AG04449 (cell line): ENCODE results near the gene EVX1.

Source experiments
- CTCF ChIA-PET: fragments of 350-600 bp; formaldehyde crosslinking; extraction: SDS; loops from one replicate; lab custom pipeline; 2021; ENCODE audit warnings: antibody characterized with exemption; lab: Yijun Ruan, JAX
- POLR2A ChIA-PET: fragments of 400-600, 350-600 bp; formaldehyde crosslinking; extraction: SDS; loops from one replicate; lab custom pipeline; 2020; ENCODE audit warnings: antibody characterized with exemption, inconsistent platforms; lab: Yijun Ruan, JAX
- DNase-seq: peaks from one replicate; pipeline ENCODE4 v3.0.0-alpha.2; 2010; ENCODE audit warnings: low read depth, low spot score
- H3K4me3 ChIP-seq: 2 replicates; pipeline ENCODE4 v1.5.1; 2011; ENCODE audit warnings: low read depth, mild to moderate bottlenecking, control low read depth, low read length
- TF ChIP-seq, protein P1 (sequence below): IDR thresholded peaks from one replicate; pipeline ENCODE4 v1.5.1; 2011; ENCODE audit warnings: mild to moderate bottlenecking, moderate library complexity, low read length, control low read depth, inconsistent platforms; ENCODE audit not compliant: insufficient read depth; ENCODE audit errors: missing control alignments

The EVX1 gene

DNA sequence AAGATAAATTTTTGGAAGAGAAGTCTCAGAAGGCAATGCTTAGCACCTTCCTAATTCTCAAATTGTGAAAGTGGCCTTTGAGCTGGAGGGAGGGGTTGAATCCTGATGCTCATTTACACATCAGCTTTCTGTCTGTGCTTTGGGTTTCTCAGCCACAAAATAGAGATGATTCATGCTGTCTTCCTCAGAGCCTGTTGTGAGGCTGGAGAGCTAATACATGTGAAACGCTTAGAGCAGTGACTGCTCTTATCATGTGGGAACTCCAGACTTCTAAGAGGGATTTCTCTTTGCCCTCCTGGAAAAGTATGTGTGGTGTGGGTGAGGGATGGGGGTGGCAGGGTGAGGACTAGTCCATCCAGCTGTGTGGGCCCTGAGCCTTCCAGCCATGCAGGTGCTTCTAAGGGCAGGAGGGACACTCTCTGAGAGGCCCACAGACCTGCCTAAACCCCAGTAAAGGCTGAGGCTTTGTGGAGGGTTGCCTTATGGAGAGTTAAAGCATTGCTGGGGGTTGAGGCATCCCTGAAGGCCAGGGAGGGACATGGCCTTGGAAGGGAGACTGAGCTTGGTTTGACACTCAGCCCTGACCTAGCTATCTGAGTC is 4.8 kb upstream of the EVX1 start:
- POLR2A ChIA-PET, result no interaction called here

DNA sequence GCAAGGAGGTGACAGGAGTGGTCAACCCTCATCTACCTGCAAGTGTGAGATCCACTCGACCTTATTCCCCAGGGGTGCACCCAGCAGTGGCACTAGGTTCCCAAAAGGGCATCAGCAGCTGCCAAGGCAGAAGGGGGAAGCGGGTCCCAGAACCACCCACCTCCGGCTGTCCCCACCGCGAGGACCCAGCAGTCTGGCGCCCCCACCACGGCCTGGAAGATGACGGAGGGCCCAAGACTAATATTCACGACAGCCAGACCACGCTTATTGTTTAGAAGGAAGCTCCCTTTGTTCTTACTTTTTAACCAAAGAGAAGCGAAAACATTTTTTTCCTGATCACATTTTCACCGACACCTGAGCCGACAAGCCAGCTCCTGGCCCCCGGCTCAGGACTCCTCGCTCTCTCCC is 3.6 kb upstream of the EVX1 start:
- CTCF ChIA-PET, result interaction anchor here (1.2 to 1.3 kb wide), 2 partner anchors 9 to 28 kb away, joined by 5 read pairs; no protein-coding TSS in a partner anchor
- H3K4me3 ChIP-seq, result no peak overlapping the region
- POLR2A ChIA-PET, result interaction anchor here (0.5 kb wide), 1 partner anchor 415 kb away, joined by 4 read pairs; no protein-coding TSS in a partner anchor
- TF ChIP-seq, protein P1, sequence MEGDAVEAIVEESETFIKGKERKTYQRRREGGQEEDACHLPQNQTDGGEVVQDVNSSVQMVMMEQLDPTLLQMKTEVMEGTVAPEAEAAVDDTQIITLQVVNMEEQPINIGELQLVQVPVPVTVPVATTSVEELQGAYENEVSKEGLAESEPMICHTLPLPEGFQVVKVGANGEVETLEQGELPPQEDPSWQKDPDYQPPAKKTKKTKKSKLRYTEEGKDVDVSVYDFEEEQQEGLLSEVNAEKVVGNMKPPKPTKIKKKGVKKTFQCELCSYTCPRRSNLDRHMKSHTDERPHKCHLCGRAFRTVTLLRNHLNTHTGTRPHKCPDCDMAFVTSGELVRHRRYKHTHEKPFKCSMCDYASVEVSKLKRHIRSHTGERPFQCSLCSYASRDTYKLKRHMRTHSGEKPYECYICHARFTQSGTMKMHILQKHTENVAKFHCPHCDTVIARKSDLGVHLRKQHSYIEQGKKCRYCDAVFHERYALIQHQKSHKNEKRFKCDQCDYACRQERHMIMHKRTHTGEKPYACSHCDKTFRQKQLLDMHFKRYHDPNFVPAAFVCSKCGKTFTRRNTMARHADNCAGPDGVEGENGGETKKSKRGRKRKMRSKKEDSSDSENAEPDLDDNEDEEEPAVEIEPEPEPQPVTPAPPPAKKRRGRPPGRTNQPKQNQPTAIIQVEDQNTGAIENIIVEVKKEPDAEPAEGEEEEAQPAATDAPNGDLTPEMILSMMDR, result no peak
- DNase-seq, result no peak

More for the DNA sequence above, 4.8 kb upstream of the EVX1 start:
- CTCF ChIA-PET, result interaction anchor here (1.0 to 1.3 kb wide), 2 partner anchors 27 to 28 kb away, joined by 4 to 5 read pairs; no protein-coding TSS in a partner anchor
- TF ChIP-seq, protein P1, result no peak
- peak; percentile 16 for DNase-seq
- no peak overlapping the region for H3K4me3 ChIP-seq

DNA sequence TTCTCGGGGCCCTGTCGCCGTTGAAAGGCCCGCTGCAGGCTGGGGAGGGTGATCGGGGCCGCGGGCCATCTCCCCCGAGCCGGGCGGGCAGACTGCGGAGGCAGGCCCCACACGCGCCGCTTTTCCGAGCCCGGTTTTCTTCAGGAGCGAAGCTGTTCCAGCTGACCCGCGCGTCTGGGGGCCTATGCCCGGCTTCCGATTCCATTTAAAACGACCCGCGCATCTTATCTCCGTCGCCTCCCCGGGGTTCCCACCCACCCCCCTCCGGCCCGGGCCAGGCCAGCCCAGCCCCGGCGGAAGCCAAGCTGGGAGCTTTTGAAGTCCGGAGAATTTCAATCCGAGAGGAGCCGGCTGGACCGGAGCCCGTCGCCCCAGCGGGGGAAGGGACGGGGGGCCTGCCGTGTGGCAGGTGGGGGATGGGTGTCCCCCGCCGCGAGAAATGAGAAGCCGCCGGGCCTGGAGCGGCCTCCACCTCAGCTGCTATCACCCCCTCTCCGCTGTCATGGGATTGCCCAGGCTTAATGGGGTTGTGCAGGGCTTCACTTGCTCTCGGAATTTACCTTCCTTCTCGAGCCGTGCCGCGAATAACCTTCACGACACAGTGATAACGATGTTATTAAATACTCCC is 3.1 kb upstream of the EVX1 start:
- H3K4me3 ChIP-seq, result no peak overlapping the region
- no peak for DNase-seq
- ChIA-PET CTCF (interaction anchor here (1.2 to 1.3 kb wide), 2 partner anchors 10 to 29 kb away, joined by 5 read pairs; no protein-coding TSS in a partner anchor), POLR2A (no interaction called here)
- TF ChIP-seq, protein P1, result no peak

DNA sequence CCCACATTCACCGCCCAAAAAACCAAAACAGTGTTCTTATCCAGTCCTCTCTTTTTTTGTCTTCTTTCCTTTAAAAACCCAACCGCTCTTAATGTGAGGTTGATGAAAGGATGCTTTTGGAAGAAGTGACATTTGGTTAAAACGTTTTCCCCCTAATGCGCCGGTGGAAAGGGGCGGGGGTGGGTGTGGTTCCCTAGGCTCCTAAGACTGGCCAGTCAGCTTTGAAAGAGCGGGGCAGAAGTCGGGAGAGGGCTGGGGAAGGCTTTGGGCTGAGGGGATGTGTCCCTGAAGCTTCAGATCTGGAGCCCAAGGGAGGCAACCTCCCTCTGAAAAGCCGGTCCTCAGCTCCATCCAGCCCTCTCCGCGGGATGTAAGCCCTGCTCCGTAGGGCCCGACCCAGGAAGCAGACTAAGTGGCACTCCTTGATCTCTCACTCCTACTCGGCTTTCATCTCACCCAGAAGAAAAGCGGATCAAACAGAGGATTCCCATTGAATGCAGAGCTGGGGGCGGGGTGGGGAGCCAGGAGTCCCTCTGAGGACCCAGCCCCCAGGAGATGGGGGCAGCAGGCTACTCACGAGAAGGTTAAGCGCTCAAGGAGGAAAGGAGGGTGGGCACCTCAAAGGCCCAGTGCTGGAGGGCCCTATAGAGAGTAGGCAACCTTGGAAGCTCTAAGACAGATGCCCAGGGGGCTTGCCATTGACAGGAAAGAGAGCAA is 2.4 kb upstream of the EVX1 start:
- CTCF ChIA-PET, result no interaction called here
- H3K4me3 ChIP-seq, result no peak overlapping the region
- POLR2A ChIA-PET, result no interaction called here
- no peak for DNase-seq
- TF ChIP-seq, protein P1, result no peak

DNA sequence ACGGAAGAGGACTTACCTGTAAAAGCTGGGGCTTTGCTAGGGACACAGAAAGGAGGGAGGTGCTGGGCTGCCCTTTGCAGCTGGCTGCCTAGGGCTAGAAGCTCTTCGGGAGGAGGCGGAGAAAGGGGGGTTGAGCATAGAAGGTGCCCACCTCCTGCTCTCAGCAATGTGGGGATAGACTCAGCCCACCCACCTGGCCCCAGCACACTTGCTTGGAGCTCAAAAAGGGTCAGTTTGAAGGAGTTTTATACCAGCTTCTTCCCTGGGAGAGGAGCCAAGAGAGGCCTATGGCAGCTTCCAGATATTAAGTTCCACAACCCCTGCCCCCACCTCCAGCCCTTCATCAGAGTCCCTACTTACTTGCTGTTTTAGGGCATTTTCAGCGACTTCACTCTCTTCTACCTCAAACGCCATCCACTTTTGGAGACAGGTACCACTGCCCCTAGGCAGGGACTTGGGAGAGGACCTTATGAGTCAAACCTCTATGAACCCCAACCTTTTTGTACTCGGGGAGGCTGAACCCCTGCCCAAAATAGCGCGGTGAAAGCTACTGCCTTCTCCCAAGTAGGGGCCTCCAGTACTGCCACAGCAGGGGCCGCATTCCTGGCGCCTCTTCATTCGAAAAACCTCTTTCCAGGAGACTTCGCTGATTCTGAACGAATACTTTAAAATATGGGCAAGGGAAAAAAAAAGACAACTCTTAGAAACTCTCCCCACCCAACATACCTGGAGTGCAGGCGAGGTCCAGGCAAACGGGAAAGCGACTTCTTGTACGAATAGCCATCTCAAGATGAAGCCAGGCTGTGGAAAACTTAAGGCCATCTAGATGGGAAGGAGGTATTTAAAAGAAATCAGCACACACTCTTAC is 1.2 kb upstream of the EVX1 start:
- POLR2A ChIA-PET, result no interaction called here
- TF ChIP-seq, protein P1, result no peak
- DNase-seq, result no peak
- CTCF ChIA-PET, result interaction anchor here (1.0 kb wide), 1 partner anchor 30 kb away, joined by 3 read pairs; no protein-coding TSS in a partner anchor
- H3K4me3 ChIP-seq, result no peak overlapping the region
